Measurements from ENCODE around the gene PAX3.

Gene PAX3

GRCh38 chr2:222303045-222303827 lies 4.4 kb upstream of the PAX3 start:
- no peak for TF ChIP-seq POLR2AphosphoS5 (IDR thresholded peaks at IDR 0.05; ENCODE audit: low read depth, low read length)
- TF ChIP-seq FOXP2 (optimal IDR thresholded peaks at IDR 0.05; ENCODE audit: borderline replicate concordance, extremely low read depth, extremely low read length, insufficient read depth): no peak
- TF ChIP-seq SIN3A (IDR thresholded peaks at IDR 0.05; ENCODE audit: borderline replicate concordance, insufficient read depth, low read length): no peak
- no peak for TF ChIP-seq TAF1 (IDR thresholded peaks at IDR 0.05; ENCODE audit: borderline replicate concordance, insufficient read depth, low read length)

GRCh38 chr2:222302178-222303018 lies 3.6 kb upstream of the PAX3 start:
- TF ChIP-seq POLR2AphosphoS5 (IDR thresholded peaks at IDR 0.05; ENCODE audit: low read depth, low read length) (no peak), SIN3A (IDR thresholded peaks at IDR 0.05; ENCODE audit: borderline replicate concordance, insufficient read depth, low read length) (no peak), FOXP2 (optimal IDR thresholded peaks at IDR 0.05; ENCODE audit: borderline replicate concordance, extremely low read depth, extremely low read length, insufficient read depth) (no peak), TAF1 (IDR thresholded peaks at IDR 0.05; ENCODE audit: borderline replicate concordance, insufficient read depth, low read length) (no peak)
- TF ChIP-seq, protein P1, sequence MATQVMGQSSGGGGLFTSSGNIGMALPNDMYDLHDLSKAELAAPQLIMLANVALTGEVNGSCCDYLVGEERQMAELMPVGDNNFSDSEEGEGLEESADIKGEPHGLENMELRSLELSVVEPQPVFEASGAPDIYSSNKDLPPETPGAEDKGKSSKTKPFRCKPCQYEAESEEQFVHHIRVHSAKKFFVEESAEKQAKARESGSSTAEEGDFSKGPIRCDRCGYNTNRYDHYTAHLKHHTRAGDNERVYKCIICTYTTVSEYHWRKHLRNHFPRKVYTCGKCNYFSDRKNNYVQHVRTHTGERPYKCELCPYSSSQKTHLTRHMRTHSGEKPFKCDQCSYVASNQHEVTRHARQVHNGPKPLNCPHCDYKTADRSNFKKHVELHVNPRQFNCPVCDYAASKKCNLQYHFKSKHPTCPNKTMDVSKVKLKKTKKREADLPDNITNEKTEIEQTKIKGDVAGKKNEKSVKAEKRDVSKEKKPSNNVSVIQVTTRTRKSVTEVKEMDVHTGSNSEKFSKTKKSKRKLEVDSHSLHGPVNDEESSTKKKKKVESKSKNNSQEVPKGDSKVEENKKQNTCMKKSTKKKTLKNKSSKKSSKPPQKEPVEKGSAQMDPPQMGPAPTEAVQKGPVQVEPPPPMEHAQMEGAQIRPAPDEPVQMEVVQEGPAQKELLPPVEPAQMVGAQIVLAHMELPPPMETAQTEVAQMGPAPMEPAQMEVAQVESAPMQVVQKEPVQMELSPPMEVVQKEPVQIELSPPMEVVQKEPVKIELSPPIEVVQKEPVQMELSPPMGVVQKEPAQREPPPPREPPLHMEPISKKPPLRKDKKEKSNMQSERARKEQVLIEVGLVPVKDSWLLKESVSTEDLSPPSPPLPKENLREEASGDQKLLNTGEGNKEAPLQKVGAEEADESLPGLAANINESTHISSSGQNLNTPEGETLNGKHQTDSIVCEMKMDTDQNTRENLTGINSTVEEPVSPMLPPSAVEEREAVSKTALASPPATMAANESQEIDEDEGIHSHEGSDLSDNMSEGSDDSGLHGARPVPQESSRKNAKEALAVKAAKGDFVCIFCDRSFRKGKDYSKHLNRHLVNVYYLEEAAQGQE (IDR thresholded peaks at IDR 0.05; ENCODE audit: insufficient read depth in 1 of 2, low read depth in 2 of 2, low read length in 2 of 2): no peak

GRCh38 chr2:222301796-222302118 lies 3.0 kb upstream of the PAX3 start:
- no peak for TF ChIP-seq SIN3A (IDR thresholded peaks at IDR 0.05; ENCODE audit: borderline replicate concordance, insufficient read depth, low read length)
- TF ChIP-seq, protein P1 (IDR thresholded peaks at IDR 0.05; ENCODE audit: insufficient read depth in 1 of 2, low read depth in 2 of 2, low read length in 2 of 2): no peak
- TF ChIP-seq FOXP2 (optimal IDR thresholded peaks at IDR 0.05; ENCODE audit: borderline replicate concordance, extremely low read depth, extremely low read length, insufficient read depth): no peak
- TF ChIP-seq POLR2AphosphoS5 (IDR thresholded peaks at IDR 0.05; ENCODE audit: low read depth, low read length): no peak
- no peak for TF ChIP-seq TAF1 (IDR thresholded peaks at IDR 0.05; ENCODE audit: borderline replicate concordance, insufficient read depth, low read length)

- TF ChIP-seq, protein P1 (IDR thresholded peaks at IDR 0.05; ENCODE audit: insufficient read depth in 1 of 2, low read depth in 2 of 2, low read length in 2 of 2): no peak
- TF ChIP-seq POLR2AphosphoS5 (IDR thresholded peaks at IDR 0.05; ENCODE audit: low read depth, low read length) (no peak), SIN3A (IDR thresholded peaks at IDR 0.05; ENCODE audit: borderline replicate concordance, insufficient read depth, low read length) (no peak), FOXP2 (optimal IDR thresholded peaks at IDR 0.05; ENCODE audit: borderline replicate concordance, extremely low read depth, extremely low read length, insufficient read depth) (no peak), TAF1 (IDR thresholded peaks at IDR 0.05; ENCODE audit: borderline replicate concordance, insufficient read depth, low read length) (no peak)
Observed at GRCh38 chr2:222301053-222301795, 2.4 kb upstream of the PAX3 start.

GRCh38 chr2:222300726-222301052 lies 1.9 kb upstream of the PAX3 start:
- TF ChIP-seq, protein P1 (IDR thresholded peaks at IDR 0.05; ENCODE audit: insufficient read depth in 1 of 2, low read depth in 2 of 2, low read length in 2 of 2): no peak
- TF ChIP-seq TAF1 (IDR thresholded peaks at IDR 0.05; ENCODE audit: borderline replicate concordance, insufficient read depth, low read length): no peak
- no peak for TF ChIP-seq SIN3A (IDR thresholded peaks at IDR 0.05; ENCODE audit: borderline replicate concordance, insufficient read depth, low read length)
- no peak for TF ChIP-seq FOXP2 (optimal IDR thresholded peaks at IDR 0.05; ENCODE audit: borderline replicate concordance, extremely low read depth, extremely low read length, insufficient read depth)
- no peak for TF ChIP-seq POLR2AphosphoS5 (IDR thresholded peaks at IDR 0.05; ENCODE audit: low read depth, low read length)
